Natural killer cell treated with Interleukin-12 subunit alpha and Interleukin-12 subunit beta and Interleukin-15 and Interleukin-18, amount 100 ng/mL, for 72 hours (primary cell): ENCODE data around the gene FOXJ1. TPM values are rescaled to one million over a fixed set of nuclear protein-coding genes. Genes with fewer than 3 reads are reported as not detected.
A peak's percentile ranks its signal among the peaks of the same experiment; 100 is the strongest.

ENCODE experiments used
- ATAC-seq, 2 donors: fragments of 150-1000 bp; cut with Tn5 transposase in 1 of 2; sonication (Bioruptor Pico), chemical (Tn5 transposase) in 1 of 2; 2 replicates each; pipeline ENCODE4 v1.10.0; 2021
- DNase-seq: peaks from one replicate; pipeline ENCODE4 v3.0.0; 2022; ENCODE audit warnings: low spot score
- H3K27ac Mint-ChIP-seq, 2 donors: 1 replicate in 1 of 2; 2 replicates in 1 of 2; pipeline ENCODE4 v1.8.0; 2022; ENCODE audit warnings: mixed read lengths in 2 of 2, mild to moderate bottlenecking in 1 of 2, moderate library complexity in 1 of 2
- H3K27me3 Mint-ChIP-seq, 2 donors: 1 replicate in 1 of 2; 2 replicates in 1 of 2; pipeline ENCODE4 v1.8.0; 2022; ENCODE audit warnings: mixed read lengths in 2 of 2
- H3K36me3 Mint-ChIP-seq: one replicate; pipeline ENCODE4 v1.8.0; 2022; ENCODE audit warnings: mixed read lengths
- H3K4me1 Mint-ChIP-seq, 2 donors: 1 replicate in 1 of 2; 2 replicates in 1 of 2; pipeline ENCODE4 v1.8.0; 2022; ENCODE audit warnings: low read depth in 2 of 2, mixed read lengths in 2 of 2, mild to moderate bottlenecking in 1 of 2
- H3K4me3 Mint-ChIP-seq: one replicate; pipeline ENCODE4 v1.8.0; 2022; ENCODE audit warnings: mixed read lengths
- H3K9me3 Mint-ChIP-seq: 2 replicates; pipeline ENCODE4 v1.8.0; 2022; ENCODE audit warnings: mixed read lengths
- total RNA-seq, 2 donors: library from RNA; stranded (reverse); gene quantifications; one replicate each; pipeline ENCODE4 v1.2.3, GENCODE V29; 2022

Gene FOXJ1
- total RNA-seq, 2 donors from 2014 or later = 0.48 to 0.95 TPM

- Mint-ChIP-seq H3K27me3 (no peaks in the 10 kb centered on the region), H3K4me3 (no peak overlapping the region), H3K36me3 (no peaks in the 10 kb centered on the region), H3K4me1 (peaks cover 6 to 12% of the 10 kb centered on the region in 2 donors), H3K9me3 (no peaks in the 10 kb centered on the region), H3K27ac (peak overlapping the region in 1 of 2 donors; percentile 29)
- ATAC-seq (no peak), DNase-seq (no peak)
Observed at GRCh38 chr17:76119409-76120371, 21.4 kb downstream of the FOXJ1 start.

- no peaks in the 10 kb centered on the region for H3K27me3 Mint-ChIP-seq
- H3K27ac Mint-ChIP-seq = no peak overlapping the region
- no peaks in the 10 kb centered on the region for H3K9me3 Mint-ChIP-seq
- DNase-seq = no peak
- H3K4me3 Mint-ChIP-seq = no peak overlapping the region
- no peaks in the 10 kb centered on the region for H3K4me1 Mint-ChIP-seq
- no peaks in the 10 kb centered on the region for H3K36me3 Mint-ChIP-seq
- ATAC-seq = no peak
Observed at GRCh38 chr17:76115138-76115754, 25.8 kb downstream of the FOXJ1 start.

- ATAC-seq = no peak
Observed at GRCh38 chr17:76111956-76112355, 29.1 kb downstream of the FOXJ1 start.

GRCh38 chr17:76107509-76107908 lies 33.5 kb downstream of the FOXJ1 start:
- ATAC-seq (no peak), DNase-seq (no peak)
- no peak overlapping the region for H3K27ac Mint-ChIP-seq
- no peaks in the 10 kb centered on the region for H3K9me3 Mint-ChIP-seq
- peaks cover 12 to 14% of the 10 kb centered on the region in 2 donors for H3K4me1 Mint-ChIP-seq
- no peaks in the 10 kb centered on the region for H3K36me3 Mint-ChIP-seq
- H3K4me3 Mint-ChIP-seq = no peak overlapping the region
- H3K27me3 Mint-ChIP-seq = no peaks in the 10 kb centered on the region

More at GRCh38 chr17:76111956-76112355, 29.1 kb downstream of the FOXJ1 start:
- DNase-seq = no peak
- no peak overlapping the region for H3K27ac Mint-ChIP-seq
- no peak overlapping the region for H3K4me3 Mint-ChIP-seq
- H3K27me3 Mint-ChIP-seq = no peaks in the 10 kb centered on the region
- no peaks in the 10 kb centered on the region for H3K36me3 Mint-ChIP-seq
- H3K9me3 Mint-ChIP-seq = no peaks in the 10 kb centered on the region
- H3K4me1 Mint-ChIP-seq = no peaks in the 10 kb centered on the region

- Mint-ChIP-seq H3K36me3 (no peaks in the 10 kb centered on the region), H3K9me3 (no peaks in the 10 kb centered on the region), H3K27ac (no peak overlapping the region), H3K27me3 (no peaks in the 10 kb centered on the region), H3K4me1 (peaks cover 14 to 16% of the 10 kb centered on the region in 2 donors), H3K4me3 (no peak overlapping the region)
- ATAC-seq = no peak
- DNase-seq = no peak
Observed at GRCh38 chr17:76106703-76107102, 34.3 kb downstream of the FOXJ1 start.

GRCh38 chr17:76104896-76105231 lies 36.2 kb downstream of the FOXJ1 start:
- Mint-ChIP-seq H3K9me3 (no peaks in the 10 kb centered on the region), H3K4me1 (peaks cover 14 to 21% of the 10 kb centered on the region in 2 donors), H3K27ac (peak overlapping the region in 1 of 2 donors; percentile 97), H3K4me3 (peak overlapping the region; percentile 91), H3K36me3 (peaks cover 2% of the 10 kb centered on the region), H3K27me3 (no peaks in the 10 kb centered on the region)
- DNase-seq (no peak), ATAC-seq (no peak)

GRCh38 chr17:76104140-76104895 lies 36.7 kb downstream of the FOXJ1 start:
- Mint-ChIP-seq H3K4me1 (peaks cover 14 to 21% of the 10 kb centered on the region in 2 donors), H3K9me3 (no peaks in the 10 kb centered on the region), H3K27me3 (no peaks in the 10 kb centered on the region), H3K4me3 (peak overlapping the region; percentile 91), H3K27ac (peak overlapping the region; percentile 83 to 97), H3K36me3 (peaks cover 4% of the 10 kb centered on the region)
- ATAC-seq (peak in 1 of 2 donors; percentile 4), DNase-seq (no peak)

- H3K9me3 Mint-ChIP-seq = no peaks in the 10 kb centered on the region
- H3K27ac Mint-ChIP-seq = peak within 1 kb of the TSS; percentile 83 to 97
- H3K36me3 Mint-ChIP-seq = peaks cover 4% of the 10 kb centered on the region
- no peaks in the 10 kb centered on the region for H3K27me3 Mint-ChIP-seq
- H3K4me3 Mint-ChIP-seq = peak within 1 kb of the TSS; percentile 91
- peaks cover 14 to 21% of the 10 kb centered on the region in 2 donors for H3K4me1 Mint-ChIP-seq
- DNase-seq (peak; percentile 91), ATAC-seq (peak; percentile 95 to 98)
Observed at GRCh38 chr17:76103274-76104139, 37.5 kb downstream of the FOXJ1 start, which contains the start of gene EXOC7. EXOC7 (minus strand) TSS chr17:76103787; CDS start chr17:76103692, 95 bp downstream.

- DNase-seq = no peak
- Mint-ChIP-seq H3K9me3 (no peaks in the 10 kb centered on the region), H3K27me3 (no peaks in the 10 kb centered on the region), H3K4me3 (peak overlapping the region; percentile 91), H3K4me1 (peaks cover 14 to 21% of the 10 kb centered on the region in 2 donors), H3K27ac (peak overlapping the region; percentile 83 to 97), H3K36me3 (peaks cover 4% of the 10 kb centered on the region)
- ATAC-seq = no peak
Observed at GRCh38 chr17:76102944-76103273, 38.1 kb downstream of the FOXJ1 start.

- DNase-seq (no peak), ATAC-seq (no peak)
- peaks cover 4% of the 10 kb centered on the region for H3K36me3 Mint-ChIP-seq
- H3K4me3 Mint-ChIP-seq = no peak overlapping the region
- peaks cover 7 to 12% of the 10 kb centered on the region in 2 donors for H3K4me1 Mint-ChIP-seq
- H3K9me3 Mint-ChIP-seq = no peaks in the 10 kb centered on the region
- no peaks in the 10 kb centered on the region for H3K27me3 Mint-ChIP-seq
- H3K27ac Mint-ChIP-seq = no peak overlapping the region
Observed at GRCh38 chr17:76097716-76098295, 43.2 kb downstream of the FOXJ1 start.

GRCh38 chr17:76095943-76096342 lies 45.1 kb downstream of the FOXJ1 start:
- no peak overlapping the region for H3K27ac Mint-ChIP-seq

GRCh38 chr17:76094046-76094445 lies 47.0 kb downstream of the FOXJ1 start:
- peaks cover 0 to 5% of the 10 kb centered on the region in 2 donors for H3K4me1 Mint-ChIP-seq
- H3K27ac Mint-ChIP-seq = no peak overlapping the region
- no peaks in the 10 kb centered on the region for H3K27me3 Mint-ChIP-seq
- DNase-seq (no peak), ATAC-seq (no peak)
- no peaks in the 10 kb centered on the region for H3K9me3 Mint-ChIP-seq
- H3K4me3 Mint-ChIP-seq = no peak overlapping the region
- H3K36me3 Mint-ChIP-seq = no peaks in the 10 kb centered on the region

More at GRCh38 chr17:76095943-76096342, 45.1 kb downstream of the FOXJ1 start:
- ATAC-seq = no peak
- no peaks in the 10 kb centered on the region for H3K9me3 Mint-ChIP-seq
- no peak for DNase-seq
- H3K36me3 Mint-ChIP-seq = peaks cover 4% of the 10 kb centered on the region
- peaks cover 0 to 5% of the 10 kb centered on the region in 2 donors for H3K4me1 Mint-ChIP-seq
- H3K27me3 Mint-ChIP-seq = no peaks in the 10 kb centered on the region
- no peak overlapping the region for H3K4me3 Mint-ChIP-seq
